HG03108 (cell line): ENCODE measurements around the gene CIC.
A peak's percentile ranks its signal among the peaks of the same experiment; 100 is the strongest.

Source experiments
- ATAC-seq: cut with Tn5 transposase; IDR thresholded peaks from one replicate; pipeline ENCODE4 v1.9.1; 2021; ENCODE audit warnings: moderate library complexity; ENCODE audit not compliant: unreplicated experiment

Gene CIC

DNA sequence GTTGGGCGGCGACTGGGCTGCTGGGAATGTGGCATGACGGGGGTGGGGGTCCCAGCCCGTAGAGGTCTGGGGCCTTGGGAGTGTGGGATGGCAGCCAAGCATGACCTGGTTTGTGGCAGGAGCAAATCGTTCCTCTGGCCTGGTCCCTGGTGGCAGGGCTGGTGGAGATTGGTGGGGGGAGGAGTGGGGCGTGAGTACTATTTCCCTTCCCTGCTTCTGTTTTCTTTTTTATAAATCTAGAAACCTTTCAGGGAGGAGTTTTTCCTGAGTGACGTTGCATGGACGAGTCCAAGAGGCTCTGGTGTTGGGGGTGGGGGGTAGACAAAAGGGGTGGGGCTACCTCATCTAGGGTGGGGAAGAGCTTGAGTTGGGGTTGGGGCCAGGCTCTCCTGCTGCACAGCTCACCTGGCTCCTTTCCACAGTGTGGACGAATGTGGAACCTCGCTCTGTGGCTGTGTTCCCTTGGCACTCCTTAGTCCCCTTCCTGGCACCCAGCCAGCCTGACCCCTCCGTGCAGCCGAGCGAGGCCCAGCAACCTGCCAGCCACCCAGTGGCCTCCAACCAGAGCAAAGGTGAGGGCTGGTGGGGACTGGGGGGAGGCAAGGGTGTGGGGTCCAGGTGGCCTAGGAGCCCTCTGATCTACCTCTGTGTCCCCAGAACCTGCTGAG is 17.4 kb downstream of the CIC start:
- no peak for ATAC-seq

DNA sequence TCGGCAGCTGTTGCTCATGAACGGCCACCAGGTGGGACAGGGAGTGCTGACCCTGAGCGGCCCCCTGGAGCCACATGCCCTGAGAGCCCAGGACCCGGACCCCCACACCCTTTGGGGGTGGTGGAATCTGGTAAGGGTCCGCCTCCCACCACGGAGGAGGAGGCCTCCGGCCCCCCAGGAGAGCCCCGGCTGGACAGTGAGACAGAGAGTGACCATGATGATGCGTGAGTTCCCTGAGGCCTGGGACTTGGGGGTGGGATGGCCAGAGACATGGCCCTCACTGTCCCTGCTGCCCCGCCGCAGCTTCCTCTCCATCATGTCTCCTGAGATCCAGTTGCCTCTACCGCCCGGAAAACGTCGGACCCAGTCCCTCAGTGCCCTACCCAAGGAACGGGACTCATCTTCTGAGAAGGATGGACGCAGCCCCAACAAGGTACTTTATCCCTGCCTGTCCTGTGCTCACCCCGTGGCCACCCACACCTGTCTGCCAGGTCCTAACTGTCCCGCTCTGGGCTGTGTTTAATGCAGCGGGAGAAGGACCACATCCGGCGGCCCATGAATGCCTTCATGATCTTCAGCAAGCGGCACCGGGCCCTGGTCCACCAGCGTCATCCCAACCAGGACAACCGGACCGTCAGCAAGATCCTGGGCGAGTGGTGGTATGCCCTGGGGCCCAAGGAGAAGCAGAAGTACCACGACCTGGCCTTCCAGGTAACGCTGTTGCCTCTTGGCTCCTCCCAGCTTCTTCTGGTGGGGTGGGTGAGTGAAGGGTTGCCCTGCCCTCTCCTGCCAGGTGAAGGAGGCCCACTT is 18.2 kb downstream of the CIC start:
- no peak for ATAC-seq

DNA sequence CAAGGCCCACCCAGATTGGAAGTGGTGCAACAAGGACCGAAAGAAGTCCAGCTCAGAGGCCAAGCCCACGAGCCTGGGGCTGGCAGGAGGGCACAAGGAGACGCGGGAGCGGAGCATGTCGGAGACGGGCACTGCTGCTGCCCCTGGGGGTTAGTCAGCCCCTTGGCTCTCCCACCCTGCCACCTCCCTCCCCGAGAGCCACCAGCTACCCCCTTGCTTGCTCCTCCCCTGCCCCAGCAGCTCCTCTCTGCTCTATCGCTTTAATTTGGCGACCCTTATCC is 18.7 kb downstream of the CIC start:
- ATAC-seq, result no peak

DNA sequence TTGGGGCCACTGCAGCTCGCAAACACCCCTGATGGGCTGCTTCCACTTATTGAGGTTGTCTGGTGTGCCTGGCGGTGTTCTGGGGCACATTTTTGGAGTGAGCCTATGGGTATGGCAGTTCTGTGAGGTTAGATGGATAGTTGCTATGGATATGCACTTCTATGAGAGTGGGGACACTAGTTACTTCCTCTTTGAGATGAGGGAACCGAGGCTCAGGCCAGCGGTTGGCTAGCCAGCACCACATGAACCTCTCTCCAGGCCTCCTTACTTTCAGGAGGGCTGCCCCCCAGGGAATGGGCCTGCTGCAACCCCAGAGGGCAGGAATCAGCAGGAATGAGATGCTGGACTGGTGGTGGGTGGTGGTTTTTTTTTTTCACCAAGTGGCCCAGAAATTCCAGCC is 19.3 kb downstream of the CIC start:
- no peak for ATAC-seq

DNA sequence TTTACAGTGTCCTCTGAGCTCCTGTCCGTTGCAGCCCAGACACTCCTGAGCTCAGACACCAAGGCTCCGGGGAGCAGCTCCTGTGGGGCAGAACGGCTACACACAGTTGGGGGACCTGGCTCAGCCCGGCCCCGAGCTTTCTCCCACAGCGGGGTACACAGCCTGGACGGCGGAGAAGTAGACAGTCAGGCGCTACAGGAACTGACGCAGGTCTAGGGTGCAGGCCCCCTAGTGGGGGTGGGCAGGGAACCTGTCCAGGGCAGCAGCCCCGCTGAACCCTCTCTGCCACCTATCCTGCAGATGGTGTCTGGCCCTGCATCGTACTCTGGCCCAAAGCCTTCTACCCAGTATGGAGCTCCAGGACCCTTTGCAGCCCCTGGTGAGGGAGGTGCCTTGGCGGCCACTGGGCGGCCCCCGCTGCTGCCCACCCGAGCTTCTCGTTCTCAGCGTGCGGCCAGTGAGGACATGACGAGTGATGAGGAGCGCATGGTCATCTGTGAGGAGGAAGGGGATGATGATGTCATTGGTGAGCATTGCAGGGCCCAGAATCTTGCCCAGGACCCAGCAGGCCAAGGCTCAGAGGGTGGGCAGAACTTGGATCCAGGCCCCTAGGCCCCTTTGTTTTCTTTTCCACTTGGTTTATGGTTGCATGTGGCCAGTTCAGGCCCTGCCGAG is 20.0 kb downstream of the CIC start:
- ATAC-seq, result no peak

DNA sequence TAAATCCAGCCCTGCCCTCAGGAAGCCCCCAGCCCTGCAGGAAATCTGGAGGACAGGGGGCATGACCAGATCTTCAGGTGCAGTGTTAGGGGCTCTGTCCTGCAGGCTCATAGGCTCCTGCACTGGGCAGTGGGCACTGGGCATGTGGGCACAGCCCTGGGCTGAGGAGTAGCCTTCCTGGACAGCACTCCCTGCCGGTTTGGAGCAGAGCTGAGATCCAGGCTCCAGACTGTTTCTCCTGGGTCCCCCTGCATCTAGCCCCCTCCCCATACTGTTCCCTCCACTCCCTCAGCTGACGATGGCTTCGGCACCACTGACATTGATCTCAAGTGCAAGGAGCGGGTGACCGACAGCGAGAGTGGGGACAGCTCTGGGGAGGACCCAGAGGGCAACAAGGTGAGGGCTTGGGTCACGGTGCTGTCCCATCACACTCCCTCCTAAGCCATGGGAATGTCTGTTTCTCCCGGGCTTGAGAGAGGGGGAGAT is 20.5 kb downstream of the CIC start:
- no peak for ATAC-seq

DNA sequence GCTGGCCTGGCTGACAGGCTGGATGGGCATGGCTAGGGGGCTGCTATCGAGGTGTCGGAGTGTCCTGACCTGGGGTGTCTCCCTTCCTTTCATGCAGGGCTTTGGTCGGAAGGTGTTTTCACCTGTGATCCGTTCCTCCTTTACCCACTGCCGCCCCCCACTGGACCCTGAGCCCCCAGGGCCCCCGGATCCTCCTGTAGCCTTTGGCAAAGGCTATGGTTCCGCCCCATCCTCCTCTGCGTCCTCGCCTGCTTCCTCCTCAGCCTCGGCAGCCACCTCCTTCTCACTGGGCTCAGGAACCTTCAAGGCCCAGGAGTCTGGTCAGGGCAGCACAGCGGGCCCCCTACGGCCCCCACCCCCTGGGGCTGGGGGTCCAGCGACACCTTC is 21.1 kb downstream of the CIC start:
- ATAC-seq, result no peak

DNA sequence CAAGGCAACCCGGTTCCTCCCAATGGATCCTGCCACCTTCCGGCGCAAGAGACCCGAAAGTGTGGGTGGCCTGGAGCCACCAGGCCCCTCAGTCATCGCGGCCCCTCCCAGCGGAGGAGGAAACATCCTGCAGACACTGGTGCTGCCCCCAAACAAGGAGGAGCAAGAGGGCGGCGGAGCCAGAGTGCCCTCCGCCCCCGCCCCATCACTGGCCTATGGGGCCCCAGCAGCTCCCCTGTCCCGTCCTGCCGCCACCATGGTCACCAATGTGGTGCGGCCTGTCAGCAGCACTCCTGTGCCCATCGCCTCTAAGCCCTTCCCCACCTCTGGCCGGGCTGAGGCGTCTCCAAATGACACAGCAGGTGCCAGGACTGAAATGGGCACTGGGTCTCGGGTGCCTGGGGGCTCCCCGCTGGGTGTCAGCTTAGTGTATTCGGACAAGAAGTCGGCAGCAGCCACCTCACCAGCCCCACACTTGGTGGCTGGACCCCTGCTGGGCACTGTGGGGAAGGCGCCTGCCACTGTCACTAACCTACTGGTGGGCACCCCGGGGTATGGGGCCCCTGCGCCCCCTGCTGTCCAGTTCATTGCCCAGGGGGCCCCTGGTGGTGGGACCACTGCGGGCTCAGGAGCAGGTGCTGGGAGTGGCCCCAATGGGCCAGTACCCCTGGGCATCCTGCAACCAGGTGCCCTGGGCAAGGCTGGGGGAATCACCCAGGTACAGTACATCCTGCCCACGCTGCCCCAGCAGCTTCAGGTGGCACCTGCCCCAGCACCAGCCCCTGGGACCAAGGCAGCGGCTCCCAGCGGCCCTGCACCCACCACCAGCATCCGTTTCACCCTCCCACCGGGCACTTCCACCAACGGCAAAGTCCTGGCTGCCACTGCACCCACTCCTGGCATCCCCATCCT is 21.7 kb downstream of the CIC start:
- no peak for ATAC-seq

DNA sequence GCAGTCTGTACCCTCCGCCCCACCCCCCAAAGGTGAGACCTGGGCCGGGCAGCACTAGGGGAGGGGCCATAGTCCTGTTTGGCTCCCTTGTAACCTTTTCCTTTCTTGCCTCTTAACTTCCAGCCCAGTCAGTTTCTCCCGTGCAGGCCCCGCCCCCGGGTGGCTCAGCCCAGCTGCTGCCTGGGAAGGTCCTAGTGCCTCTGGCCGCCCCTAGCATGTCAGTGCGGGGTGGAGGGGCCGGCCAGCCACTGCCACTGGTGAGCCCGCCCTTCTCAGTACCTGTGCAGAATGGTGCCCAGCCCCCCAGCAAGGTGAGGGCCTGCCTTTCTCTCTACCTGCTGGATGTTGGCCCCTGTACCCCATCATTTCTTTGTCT is 22.4 kb downstream of the CIC start:
- ATAC-seq, result no peak

DNA sequence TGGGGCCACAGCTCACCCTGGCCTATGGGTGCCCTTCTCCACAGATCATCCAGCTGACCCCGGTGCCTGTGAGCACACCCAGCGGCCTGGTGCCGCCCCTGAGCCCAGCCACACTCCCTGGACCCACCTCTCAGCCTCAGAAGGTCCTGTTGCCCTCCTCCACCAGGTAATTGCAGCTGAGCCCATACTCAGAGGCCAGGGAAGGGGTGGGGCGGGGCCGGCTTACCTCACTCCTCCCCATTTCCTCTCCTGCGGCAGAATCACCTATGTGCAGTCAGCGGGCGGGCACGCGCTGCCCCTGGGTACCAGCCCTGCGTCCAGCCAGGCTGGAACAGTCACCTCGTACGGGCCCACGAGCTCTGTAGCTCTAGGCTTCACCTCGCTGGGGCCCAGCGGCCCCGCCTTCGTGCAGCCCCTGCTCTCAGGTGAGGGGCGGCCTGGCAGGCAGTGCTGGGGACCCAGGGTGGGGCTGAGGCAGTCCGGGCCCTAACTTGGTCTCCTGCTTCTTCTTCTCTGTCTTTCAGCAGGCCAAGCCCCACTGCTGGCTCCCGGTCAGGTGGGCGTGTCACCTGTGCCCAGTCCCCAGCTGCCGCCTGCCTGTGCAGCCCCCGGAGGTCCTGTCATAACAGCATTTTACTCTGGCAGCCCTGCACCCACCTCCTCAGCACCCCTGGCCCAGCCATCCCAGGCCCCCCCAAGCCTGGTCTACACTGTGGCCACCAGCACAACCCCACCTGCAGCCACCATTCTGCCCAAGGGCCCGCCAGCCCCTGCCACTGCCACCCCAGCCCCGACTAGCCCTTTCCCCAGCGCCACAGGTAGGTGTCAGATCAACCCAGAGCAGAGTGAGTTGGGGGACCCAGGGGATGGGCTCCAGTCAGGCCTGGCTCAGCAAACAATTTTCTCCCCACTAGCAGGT is 23.2 kb downstream of the CIC start:
- ATAC-seq, result no peak

DNA sequence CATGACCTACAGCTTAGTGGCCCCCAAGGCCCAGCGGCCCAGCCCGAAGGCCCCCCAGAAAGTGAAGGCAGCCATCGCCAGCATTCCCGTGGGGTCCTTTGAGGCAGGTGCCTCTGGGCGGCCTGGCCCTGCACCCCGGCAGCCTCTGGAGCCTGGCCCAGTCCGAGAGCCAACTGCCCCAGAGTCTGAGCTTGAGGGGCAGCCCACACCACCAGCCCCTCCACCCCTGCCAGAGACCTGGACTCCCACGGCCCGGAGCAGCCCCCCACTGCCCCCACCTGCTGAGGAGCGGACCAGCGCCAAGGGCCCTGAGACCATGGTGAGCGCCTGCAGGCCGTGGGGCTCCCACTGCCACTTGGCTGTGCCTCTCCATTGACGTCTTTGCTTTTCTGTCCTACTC is 23.9 kb downstream of the CIC start:
- ATAC-seq, result no peak

DNA sequence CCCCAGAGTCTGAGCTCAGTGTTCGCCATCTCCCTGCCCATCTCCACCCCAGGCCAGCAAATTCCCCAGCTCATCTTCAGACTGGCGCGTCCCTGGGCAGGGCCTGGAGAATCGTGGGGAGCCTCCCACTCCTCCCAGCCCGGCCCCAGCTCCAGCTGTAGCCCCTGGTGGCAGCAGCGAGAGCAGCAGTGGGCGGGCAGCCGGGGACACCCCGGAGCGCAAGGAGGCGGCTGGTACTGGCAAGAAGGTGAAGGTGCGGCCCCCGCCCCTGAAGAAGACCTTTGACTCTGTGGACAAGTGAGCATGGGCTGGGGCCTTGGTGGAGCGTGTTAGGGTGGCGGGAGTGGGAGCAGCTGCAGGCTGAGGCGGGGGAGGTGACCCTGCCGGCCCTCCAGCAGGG is 24.5 kb downstream of the CIC start:
- no peak for ATAC-seq

DNA sequence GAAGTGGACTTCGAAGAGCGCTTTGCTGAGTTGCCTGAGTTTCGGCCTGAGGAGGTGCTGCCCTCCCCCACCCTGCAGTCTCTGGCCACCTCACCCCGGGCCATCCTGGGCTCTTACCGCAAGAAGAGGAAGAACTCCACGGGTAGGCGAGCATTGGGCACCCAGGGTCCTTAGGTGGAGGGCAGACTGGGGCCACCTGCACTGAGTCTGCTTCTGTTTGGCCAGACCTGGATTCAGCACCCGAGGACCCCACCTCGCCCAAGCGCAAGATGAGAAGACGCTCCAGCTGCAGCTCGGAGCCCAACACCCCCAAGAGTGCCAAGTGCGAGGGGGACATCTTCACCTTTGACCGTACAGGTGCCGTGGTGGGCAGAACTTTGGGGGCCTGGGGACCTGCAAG is 24.9 kb downstream of the CIC start:
- ATAC-seq, result no peak

DNA sequence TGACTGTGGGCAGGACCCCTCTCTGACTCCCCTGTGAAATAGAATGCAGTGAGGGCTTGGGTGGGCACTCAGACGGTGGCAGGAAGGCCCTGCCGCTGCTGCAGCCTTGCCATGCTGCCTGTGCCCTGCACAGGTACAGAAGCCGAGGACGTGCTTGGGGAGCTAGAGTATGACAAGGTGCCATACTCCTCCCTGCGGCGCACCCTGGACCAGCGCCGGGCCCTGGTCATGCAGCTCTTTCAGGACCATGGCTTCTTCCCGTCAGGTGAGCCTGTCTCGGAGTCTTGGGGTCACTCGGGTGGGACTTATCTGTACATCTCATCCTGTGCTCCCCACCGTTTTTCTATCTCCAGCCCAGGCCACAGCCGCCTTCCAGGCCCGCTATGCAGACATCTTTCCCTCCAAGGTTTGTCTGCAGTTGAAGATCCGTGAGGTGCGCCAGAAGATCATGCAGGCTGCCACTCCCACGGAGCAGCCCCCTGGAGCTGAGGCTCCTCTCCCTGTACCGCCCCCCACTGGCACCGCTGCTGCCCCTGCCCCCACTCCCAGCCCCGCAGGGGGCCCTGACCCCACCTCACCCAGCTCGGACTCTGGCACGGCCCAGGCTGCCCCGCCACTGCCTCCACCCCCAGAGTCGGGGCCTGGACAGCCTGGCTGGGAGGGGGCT is 25.6 kb downstream of the CIC start:
- ATAC-seq, result no peak

DNA sequence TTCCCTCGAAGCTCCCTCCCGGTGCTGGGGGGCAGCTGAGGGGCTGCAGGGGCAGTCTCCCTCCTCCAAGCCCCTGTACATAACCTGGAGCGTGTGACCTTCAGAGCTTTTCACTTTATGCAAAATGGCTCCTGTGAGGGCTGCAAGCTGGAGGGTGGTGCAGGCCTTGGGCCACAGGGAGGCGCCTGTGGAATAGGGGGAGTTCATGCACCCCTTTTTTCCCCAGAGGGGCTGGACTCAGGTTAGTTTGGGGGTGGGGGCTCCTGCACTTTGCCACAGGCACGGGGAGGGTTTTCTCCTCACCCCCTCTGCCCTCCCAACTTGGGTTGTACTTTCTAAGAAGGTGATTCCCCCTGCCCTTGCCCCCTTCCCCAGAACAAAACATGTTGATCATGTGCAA is 26.3 kb downstream of the CIC start:
- ATAC-seq, result no peak

DNA sequence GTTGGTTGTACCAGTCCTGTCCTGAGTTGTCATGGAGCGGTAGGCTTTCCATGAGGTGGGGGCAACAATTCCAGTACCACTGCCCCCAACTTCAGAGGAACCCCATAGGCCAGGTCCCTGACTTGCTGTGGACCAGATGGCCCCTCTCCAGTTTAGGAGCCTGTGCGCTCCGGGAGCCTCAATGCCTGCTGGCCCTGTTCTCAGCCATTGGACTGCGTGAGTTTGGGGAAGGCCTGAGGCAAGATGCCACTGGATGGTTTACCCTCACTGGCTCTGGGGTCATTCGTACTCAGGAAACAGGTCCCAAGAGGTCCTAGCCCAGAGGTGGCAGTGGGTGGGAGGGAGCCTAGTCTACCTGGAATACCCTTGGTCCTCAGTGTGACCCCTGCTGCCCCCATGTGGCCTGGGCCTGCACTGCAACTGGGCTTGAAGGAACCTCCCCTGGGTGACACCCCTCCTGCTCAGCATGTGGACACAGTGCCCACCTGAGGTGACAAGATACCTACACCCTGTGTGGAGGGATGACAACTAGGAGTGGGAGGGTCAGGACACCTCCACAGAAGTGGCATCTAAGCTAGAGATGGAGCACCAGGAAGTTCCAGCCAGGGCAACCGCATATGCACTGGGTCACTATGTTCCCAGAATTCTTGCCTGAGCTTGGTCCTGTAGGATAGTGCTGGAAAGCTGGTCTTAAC is 26.9 kb downstream of the CIC start:
- peak; percentile 46 for ATAC-seq

DNA sequence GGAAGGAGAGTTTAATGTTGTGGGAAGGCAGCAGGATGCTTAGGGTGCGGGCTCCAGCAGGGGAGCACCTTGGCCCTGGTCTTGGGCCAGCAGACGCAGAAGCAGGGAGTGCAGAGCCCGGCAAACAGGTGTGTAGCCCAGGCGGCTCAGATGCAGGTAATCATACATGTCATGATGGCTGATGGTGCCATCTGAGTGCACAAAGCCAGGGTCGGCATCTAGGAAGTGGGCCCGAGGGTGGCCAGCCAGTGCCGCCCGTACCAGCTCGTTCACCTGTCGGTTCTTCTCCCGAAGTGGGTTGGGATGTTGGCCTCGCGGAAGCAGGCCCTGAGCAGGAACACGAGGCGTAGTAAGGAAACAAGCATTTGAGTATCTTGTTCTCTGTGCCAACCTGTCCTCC is 28.0 kb downstream of the CIC start:
- no peak for ATAC-seq

DNA sequence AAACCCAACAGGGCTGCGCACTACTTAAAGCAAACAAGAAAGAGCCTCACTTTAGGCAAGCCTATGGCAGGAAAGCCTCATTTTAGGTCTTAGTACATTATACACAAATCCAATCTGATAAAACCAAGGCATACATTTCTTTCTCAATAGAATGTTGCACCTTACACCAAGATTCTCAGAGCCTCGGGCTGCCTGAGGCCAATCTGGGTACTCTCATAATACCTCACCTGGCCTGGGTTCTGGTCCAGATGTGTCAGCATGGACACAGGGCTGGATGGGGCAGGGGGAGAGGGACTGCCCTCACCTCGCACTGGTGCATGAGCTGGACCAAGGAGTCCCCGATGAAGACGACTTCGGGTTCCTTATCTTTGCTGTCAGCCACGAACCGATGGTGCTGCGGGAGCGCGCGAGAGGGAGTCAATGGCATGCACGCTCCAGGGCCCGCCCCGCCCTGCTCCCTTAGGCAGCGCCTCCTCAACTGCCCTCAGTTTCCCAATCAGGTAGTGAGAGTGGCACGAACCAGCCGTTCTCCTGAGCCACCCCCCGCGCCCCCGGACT is 32.7 kb downstream of the CIC start, which contains the start of gene PRR19:
Gene PRR19, plus strand, starts transcription at position 487 of the 558 bp plus-strand sequence. CDS start 7,453 bp downstream, outside the sequence.
- no peak for ATAC-seq

DNA sequence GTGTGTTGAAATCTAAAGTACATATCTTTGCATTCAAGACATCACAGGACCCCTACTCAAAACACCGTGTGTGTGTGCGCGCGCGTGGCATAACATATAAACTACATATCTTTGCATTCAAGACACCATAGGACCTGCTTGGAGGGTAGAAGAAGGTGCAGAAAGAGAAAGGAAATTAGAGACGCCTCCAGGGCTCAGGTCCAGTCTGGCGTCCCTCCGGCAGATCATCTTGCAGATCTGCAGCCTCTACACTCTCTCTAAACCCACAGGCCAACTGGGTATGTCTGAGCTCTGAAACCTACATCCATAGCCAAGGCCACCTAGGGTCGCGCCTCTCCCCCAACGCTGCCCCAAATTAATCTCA is 34.0 kb downstream of the CIC start:
- ATAC-seq, result no peak
